Stimulated activated CD8-positive, alpha-beta memory T cell treated with anti-CD3 and anti-CD28 coated beads, Interleukin-4, amount 100 ng/mL, for 48 hours (primary cell): ENCODE measurements around the gene KRTAP5-3.
"Not testable (repeated sequence)": the region's sequence is repeated elsewhere in the genome, so short reads cannot be mapped to it uniquely, and the experiment has no call there.

Source experiments
- DNase-seq: peaks from one replicate; pipeline ENCODE4 v3.0.0-alpha.2; 2020

Gene KRTAP5-3

DNA sequence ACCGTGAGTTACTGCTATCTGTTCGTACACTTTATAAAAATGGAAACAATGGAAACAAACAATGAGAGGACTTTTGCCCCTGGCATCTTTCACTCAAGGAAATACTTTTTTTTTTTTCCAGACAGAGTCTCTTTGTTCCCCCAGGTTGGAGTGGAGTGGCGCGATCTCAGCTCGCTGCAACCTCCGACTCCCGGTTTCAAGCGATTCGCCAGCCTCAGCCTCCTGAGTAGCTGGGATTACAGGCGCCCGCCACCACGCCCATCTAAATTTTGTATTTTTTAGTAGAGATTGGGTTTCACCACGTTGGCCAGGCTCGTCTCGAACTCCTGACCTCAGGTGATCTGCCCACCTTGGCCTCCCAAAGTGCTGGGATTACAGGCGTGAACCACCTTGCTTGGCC lies 32.5 kb downstream of the KRTAP5-3 start:
- not testable (repeated sequence) for DNase-seq

GRCh38 chr11:1574933-1575242 lies 33.4 kb downstream of the KRTAP5-3 start:
- DNase-seq = no peak

DNA sequence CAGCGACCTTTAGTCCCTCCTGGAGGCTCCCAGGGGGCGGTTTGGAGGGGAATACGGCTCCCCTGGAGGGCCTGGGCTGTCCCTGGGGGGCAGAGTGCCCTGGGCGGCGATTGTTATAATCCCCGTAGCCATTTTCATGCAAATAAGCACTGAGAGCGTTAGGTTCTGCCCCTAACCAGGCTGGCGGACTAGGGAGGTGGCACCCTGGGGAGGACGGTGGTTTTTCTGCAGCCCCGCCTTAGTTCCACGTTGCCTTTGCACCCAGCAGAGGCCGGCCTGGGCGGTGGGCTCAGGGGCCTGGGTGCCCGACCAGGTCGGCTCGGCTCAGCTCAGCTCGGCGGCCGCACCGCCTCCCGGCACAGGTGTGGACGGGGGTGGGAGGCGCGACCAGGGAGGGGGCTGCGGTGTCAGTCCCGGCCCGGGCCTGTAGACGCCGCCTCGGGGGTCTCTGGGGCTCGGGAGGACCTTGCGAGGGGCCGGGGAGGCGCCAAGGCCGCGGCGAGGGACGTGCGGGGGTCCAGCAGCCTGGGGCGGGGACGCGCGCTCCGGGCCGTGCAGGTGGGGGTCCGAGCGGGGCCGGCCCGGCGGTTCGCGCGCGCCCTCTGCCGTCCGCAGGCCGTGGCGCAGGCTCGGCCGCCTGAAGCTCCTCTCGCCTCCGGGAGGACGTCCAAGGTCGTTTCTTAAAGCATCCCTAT lies 33.9 kb downstream of the KRTAP5-3 start:
- peak; percentile 75 for DNase-seq

- DNase-seq = no peak
Observed at GRCh38 chr11:1573903-1574237, 34.4 kb downstream of the KRTAP5-3 start.

DNA sequence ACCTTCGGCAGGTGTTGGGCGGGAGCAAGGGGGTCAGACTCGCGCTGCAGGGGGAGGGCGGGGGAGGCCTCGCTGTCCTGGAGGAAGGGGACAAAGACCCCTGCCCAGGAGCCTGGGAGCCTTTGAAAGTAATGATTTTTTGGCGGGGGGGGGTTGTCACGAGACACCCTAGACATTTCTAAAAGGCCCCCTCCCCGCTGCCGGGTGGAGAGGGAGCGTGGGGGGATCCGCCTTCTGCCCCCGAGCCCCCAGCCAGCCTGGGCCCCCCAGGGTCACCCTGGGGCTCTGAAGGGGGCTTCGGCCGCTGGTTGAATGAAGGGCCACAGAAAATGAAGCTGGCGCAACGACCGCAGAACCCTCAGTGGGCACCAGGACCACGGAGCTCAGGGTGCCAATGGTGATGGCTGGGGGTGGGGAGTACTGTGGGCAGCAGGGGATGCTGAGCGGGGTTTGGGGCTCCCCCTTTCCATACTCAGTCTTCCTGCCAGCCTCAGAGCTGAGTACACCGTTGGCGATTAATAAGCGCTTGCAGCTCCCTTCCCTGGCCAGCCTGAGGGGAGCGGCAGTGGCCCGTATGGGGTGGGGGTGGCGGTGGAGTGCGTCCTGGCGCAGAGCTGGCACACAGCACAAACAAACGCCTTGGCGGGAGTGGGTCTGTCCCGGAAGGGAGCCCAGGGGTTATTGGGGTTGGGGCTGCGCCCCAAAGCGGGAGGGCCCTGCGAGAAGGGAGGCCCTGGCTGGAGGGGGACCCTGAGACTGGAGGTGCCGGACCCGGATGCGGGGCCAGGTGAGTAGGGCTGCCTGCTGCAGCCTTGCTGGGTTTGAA lies 35.0 kb downstream of the KRTAP5-3 start:
- DNase-seq = peak; percentile 47

DNA sequence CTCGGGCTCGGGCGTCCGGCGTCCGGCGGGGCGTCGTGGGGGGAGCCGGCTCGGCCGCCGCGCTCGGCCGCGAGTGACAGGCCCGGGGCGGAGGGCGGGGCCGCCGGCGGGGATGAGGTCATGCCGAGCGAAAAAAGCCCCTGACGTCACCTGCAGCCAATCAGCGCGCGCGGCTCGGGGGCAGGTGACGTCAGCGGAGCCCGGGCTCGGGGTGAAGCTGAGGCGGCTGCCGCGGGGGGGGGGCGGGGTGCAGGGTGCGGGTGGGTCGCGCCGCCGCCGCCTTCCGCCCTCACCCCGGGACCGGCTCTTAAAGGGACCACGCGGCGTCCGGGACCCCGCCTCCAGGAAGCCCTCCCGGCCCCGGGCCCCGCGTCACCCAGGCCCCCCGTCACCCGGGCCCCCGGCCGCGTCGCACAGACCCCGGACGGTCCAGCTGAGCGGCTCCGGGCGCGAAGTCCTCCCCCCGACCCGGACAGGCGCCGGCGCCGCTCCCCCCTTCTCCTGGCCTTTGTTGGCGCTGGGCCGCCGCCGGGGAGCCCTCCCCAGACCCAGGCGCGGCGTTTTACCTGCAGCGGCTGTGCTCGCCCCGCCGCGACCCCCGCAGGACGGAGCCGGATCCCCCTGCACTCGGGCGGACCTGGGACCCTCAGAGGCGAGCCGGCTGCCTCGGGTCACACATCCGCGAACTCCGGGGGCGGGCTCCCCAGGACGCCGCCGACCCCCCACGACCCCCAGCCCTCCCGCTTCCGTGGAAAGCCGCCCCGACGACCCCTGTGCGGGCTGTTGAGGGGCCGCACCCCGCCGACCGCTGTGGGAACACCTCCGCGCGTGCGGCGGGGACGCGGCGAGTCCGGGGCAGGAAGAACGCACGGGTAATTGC lies 35.8 kb downstream of the KRTAP5-3 start, which contains the start of gene DUSP8:
Gene DUSP8, minus strand, starts transcription at position 75 of the 880 bp plus-strand sequence. CDS start 6,445 bp downstream, outside the sequence.
- peak; percentile 93 for DNase-seq

DNA sequence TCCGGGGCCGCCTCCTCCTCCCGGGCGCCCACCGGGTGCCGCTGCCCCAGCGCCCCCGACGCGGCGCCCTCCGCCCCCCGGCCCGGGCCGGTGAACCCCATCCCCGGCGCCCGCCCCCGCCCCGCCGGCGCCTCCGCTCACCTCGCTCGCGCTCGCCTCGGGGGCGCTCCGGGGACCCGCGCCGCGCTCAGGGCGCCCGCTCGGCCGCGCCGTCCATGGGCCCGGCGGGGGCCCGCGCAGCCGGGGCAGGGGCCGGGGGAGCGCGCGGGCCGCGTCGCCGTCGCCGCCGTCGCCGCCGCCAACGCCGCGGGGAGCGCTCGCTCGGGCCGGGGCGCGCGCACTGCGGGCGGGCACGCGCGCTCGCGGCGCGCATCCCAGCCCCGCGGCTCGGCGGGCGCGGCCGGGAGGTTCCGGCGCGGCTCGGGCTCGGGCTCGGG lies 36.5 kb downstream of the KRTAP5-3 start:
- no peak for DNase-seq

- DNase-seq = no peak
Observed at GRCh38 chr11:1570896-1571759, 37.1 kb downstream of the KRTAP5-3 start.

GRCh38 chr11:1570531-1570895 lies 37.8 kb downstream of the KRTAP5-3 start:
- no peak for DNase-seq

- DNase-seq = no peak
Observed at GRCh38 chr11:1570001-1570453, 38.2 kb downstream of the KRTAP5-3 start.

DNA sequence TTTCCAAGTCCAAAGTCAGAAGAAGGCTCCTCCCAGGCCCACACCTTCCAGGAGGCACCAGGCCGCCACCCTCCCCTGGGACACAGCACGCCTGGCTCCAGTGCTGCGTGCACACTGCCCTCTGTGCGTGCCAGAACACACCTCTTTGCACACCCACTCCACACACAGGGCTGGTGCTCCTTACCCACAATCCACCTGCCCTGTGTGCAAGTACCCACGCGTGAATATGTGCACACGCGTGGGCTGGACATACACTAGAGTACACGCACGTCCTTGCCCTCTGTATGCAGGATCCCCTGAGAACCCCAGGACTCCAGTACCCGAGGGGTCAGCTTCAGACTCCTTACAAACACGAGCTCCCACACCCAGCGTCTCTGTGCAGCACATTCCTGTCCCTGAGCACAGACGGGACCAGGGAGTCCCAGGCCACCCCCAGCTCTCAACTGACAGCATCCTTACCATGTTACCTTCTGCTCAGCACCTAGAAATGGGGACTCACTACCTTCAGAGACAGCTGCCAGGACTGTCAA lies 38.9 kb downstream of the KRTAP5-3 start:
- no peak for DNase-seq

DNA sequence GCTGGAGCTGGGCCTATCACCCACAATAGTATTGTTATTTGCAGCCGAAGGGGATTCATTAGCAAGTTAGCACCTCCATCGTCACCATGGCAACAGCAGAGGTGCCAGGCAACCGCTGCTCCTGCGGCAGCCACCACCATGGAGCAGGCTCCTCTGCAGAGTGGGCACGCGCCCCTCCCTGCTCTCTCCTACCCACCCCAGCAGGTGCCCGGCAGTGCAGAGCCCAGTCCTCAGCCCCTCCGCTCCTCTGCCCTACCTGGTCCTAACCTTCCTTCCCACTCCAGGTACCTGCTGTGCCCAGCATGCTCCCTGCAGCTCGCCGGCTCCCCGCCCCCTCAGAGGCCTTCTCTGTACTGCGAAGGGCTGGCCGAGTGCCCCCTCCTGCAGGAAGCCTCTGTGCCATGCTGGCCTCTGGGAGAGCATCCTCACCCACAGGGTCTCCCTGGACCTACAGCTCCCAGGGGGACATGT lies 39.8 kb downstream of the KRTAP5-3 start:
- no peak for DNase-seq

- DNase-seq = no peak
Observed at GRCh38 chr11:1567721-1568100, 40.6 kb downstream of the KRTAP5-3 start.

GRCh38 chr11:1567052-1567720 lies 41.1 kb downstream of the KRTAP5-3 start:
- no peak for DNase-seq

DNA sequence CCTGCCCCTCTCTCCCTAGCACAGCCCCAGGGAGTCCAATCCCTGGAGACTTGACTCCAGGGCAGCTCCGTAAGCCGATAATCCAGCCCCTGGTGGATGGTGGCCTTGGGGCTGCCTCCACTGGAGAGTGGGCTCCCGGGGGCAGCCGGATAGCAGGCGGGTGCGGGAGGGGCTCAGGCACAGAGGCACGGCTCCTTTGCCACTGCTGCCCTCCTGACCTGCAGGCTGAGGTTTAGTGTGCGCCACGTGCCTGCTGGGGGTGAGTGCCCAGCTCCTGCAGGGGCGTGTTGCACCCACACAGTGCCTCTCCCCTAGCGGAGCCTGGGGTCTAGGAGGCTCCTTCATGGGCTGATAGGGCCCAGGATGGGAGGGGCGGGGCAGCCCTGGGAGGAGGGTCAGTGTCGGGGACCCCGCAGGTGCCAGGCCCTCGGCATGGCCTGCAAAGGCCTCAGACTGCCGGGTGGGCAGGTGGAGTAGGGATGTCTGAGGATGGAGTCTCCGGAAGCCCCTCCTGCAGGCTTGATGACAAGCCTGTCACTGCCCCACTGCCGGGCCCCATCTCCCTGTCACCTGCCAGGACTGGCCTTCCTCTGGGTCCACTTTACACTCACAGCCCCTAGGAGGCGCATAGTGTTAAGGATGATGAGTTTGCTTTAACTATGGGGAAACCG lies 41.7 kb downstream of the KRTAP5-3 start:
- peak; percentile 22 for DNase-seq

DNA sequence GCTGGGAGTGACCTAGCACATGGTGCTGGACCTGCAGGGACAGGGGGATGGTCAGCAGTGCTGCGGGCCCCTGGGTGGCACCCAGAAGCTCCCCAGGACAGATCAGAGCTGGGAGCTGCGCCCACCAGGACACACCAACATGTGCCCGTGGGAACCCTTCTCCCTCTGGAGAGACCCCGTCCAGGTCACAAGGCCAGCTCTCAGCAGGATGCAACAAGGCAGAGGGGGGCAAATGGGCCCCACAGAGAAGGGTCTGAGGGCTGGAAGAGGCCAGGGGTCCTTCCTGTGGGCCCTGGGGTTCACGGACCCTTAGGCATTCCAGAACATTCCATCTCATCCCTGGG lies 42.4 kb downstream of the KRTAP5-3 start:
- DNase-seq = no peak

DNA sequence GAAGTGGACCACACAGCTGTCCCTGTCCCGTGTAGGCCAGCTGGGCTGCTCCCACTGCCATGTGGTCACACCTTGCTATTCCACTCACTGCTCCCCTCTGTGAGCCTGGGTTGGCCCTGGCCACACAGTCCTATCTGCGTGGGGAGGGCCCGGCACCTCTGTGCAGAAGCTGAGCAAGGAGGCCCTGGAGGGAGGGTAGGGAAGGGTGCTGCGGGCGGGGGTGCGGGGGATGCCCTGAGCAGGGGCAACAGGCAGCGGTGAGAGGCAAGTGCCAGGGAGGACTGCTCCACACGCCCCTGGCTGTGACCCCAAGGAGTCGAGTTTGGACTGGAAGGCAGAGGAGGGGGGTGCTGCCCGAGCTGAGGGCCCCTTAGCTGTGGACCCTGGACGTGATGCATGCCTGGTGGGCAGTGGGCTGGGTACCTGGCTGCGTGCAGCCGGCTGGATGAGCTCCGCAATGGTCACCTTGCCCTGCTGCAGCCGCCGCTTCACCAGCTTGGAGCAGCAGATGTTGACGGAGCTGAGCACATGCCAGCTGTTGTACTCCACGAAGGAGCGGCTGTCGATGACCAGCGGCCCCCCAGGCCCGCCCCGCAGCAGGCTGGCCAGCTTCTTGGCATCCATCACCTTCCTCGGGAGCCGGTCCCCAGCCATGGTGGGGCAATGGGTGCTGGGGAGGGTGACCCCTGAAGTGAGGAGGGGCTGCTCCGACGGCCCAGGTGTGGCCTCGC lies 42.9 kb downstream of the KRTAP5-3 start:
- DNase-seq = no peak

DNA sequence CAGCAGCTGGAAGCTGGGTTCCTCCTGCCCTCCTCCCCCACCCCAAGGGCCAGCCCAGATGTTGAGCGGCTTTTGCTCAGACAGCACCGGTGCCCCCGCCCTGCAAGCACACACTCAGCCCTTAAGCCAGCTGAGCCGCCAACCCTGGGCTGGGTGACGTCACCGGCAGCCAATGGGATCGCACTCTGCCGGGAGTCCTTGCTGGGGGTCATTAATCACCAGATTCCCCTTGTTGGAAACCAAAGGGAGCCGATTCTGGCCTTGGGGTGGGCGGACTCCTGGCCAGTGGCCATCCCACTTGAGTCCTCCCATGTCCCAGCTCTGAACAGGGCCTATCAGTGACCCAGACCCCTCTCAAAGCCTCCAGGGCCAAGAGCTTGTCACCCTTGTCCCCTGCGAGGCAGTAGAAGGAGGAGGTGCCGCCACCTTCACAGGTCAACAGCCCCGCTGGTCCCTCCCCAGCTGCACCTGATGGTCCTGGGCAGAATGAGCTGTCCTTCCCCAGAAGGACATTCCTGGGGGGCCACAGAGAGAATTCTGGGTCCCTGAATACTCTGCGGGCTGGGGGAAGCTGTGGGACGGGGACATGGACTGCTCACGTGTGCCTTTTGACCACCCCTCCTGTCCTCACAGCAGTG lies 43.6 kb downstream of the KRTAP5-3 start:
- DNase-seq = peak; percentile 36

DNA sequence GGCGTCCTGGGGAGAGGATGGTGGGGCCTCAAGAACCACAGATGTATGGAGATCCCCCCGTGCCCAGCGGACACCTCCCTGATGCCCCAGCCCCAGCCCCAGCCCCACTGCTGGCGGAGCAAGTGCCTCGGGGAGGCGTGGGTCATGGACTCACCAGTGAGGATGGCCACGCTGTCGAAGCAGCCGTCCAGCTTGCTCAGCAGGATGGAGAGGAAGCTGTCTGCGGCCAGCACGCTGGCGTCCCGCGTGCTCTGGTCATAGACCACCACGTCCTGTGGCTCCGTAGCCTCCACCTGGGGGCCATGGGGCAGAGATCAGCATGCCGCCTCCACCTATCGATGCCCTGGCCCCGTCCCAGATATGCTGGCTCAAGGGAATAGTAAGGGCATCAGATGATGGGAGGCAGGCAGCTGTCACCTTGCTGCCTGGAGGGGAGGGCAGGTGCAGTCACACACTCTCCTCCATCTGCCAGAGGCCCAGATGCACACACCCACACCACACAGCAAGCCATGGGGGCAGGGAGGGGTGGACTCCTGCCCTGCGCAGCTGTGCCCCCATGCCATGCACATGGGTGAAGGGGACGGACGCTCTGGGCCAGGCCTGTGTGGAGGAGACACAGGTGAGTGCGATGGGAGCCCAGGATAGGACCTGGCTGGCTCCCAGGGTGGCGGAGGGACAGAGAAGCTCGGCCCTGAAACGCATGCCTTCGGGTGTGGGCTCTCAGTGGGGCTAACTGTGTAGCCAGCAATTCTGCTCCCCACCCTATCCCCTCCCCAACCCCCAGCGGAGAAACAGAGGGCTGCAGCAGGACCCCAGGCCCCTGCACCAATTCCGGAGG lies 44.3 kb downstream of the KRTAP5-3 start:
- no peak for DNase-seq
